K562 (cell line): ENCODE data around the gene PDE11A.

Experiments
- MXI1 ChIP-seq: IDR thresholded peaks from 2 replicates; pipeline ENCODE4 v1.6.1; 2011; ENCODE audit warnings: low read depth, mild to moderate bottlenecking, improper control_type of control experiment, low read length
- PHF8 ChIP-seq: fragments of 200-600 bp; sonication (generic); IDR thresholded peaks from 2 replicates; pipeline ENCODE4 v1.6.1; 2012; ENCODE audit warnings: mixed run types, mild to moderate bottlenecking, inconsistent platforms, low read length, moderate library complexity, borderline replicate concordance
- RBM39 ChIP-seq: fragments of 200-400 bp; formaldehyde crosslinking; optimal IDR thresholded peaks from 2 replicates; pipeline ENCODE3; 2018; ENCODE audit warnings: low read depth, low read length
- RFX5 ChIP-seq: IDR thresholded peaks from 2 replicates; pipeline ENCODE4 v1.6.1; 2011; ENCODE audit warnings: low read depth, mild to moderate bottlenecking, improper control_type of control experiment, low read length
- SMARCE1 ChIP-seq: fragments of 450-650 bp; IDR thresholded peaks from 2 replicates; pipeline ENCODE4 v1.7.1; 2016; ENCODE audit warnings: mild to moderate bottlenecking
- TSHZ1 ChIP-seq: fragments of 250-450 bp; sonication (Bioruptor Pico); IDR thresholded peaks from 2 replicates; pipeline ENCODE4 v1.4.0; 2020; ENCODE audit warnings: mild to moderate bottlenecking, moderate library complexity
- YBX1 ChIP-seq: fragments of 450-650 bp; IDR thresholded peaks from 2 replicates; pipeline ENCODE4 v1.7.1; 2016; ENCODE audit warnings: mild to moderate bottlenecking

- TF ChIP-seq MXI1 (no peak), SMARCE1 (no peak), YBX1 (no peak), RBM39 (no peak), TSHZ1 (CRISPR knock-in tag) (no peak), RFX5 (no peak), PHF8 (no peak)
Measured at GRCh38 chr2:178057179-178057680, 15.3 kb downstream of the PDE11A start.
